ENCODE results near the gene CITED4. TPM values are rescaled to one million over a fixed set of nuclear protein-coding genes. Genes with fewer than 3 reads are reported as not detected.

CITED4 gene, protein sequence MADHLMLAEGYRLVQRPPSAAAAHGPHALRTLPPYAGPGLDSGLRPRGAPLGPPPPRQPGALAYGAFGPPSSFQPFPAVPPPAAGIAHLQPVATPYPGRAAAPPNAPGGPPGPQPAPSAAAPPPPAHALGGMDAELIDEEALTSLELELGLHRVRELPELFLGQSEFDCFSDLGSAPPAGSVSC
- 10 to 100 TPM; 16.0 to 24.7 (median 18.6) TPM for total RNA-seq
- 10 to 100 TPM in 1 of 3 donors, 1 to 10 TPM in 2; 5.6 to 40.9 (median 6.6) TPM for polyA plus RNA-seq
- long read RNA-seq, donor 1, transcript CITED4-201 (1 exons, 1,316 nt), result major isoform, 37 of 37 reads
- long read RNA-seq, donor 1, partial matches to known transcripts, result 0 of 37 reads
- long read RNA-seq, donor 1, other reads (novel, unspliced or antisense), result 0 of 37 reads
- long read RNA-seq, donor 2, transcript CITED4-201 (1 exons, 1,316 nt), result major isoform, 119 of 120 reads
- long read RNA-seq, donor 2, partial matches to known transcripts, result 0 of 120 reads
- long read RNA-seq, donor 2, other reads (novel, unspliced or antisense), result 1 of 120 reads

DNA sequence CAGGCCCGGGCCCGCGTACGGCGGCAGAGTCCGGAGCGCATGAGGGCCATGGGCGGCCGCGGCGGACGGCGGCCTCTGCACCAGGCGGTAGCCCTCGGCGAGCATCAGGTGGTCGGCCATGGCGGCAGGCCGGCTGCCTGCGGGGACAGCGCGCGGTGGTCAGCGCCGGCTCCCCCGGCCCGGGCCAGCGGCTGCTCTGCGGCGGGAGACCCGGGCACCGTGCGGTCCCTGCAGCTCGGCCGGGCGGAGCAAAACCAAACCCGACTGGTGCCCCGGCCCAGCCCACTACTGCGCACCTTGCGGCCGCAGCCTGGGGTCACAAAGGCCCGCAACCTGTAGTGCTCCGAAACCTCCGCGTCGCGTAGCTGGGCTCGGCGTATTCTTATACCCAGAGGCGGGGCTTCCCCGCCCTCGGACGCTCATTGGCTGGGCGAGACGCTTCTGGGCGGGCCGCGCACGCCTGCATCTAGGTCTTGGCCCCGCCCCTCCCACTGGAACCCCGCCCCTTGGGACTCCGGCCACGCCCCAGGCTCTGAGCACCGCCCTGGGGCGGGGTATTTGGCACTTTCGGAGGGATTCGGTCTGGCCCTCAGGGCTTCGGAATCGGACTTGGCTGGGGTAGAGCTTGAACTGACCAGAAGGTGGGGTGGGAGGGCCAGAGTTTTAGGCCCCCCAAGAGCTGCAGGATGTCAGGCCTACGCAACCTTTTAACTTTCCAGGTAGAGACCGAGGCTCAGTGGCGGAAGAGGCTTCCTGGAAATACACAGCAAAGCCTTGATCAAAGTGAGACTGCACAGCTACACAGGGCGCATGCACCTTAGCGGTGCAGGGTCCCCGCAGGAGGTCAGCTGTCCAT is at the start of gene CITED4:
Gene CITED4, minus strand, starts transcription at position 356 of the 856 bp plus-strand sequence. Its CDS starts 236 bp downstream, at position 120.
- TF ChIP-seq, protein P1, sequence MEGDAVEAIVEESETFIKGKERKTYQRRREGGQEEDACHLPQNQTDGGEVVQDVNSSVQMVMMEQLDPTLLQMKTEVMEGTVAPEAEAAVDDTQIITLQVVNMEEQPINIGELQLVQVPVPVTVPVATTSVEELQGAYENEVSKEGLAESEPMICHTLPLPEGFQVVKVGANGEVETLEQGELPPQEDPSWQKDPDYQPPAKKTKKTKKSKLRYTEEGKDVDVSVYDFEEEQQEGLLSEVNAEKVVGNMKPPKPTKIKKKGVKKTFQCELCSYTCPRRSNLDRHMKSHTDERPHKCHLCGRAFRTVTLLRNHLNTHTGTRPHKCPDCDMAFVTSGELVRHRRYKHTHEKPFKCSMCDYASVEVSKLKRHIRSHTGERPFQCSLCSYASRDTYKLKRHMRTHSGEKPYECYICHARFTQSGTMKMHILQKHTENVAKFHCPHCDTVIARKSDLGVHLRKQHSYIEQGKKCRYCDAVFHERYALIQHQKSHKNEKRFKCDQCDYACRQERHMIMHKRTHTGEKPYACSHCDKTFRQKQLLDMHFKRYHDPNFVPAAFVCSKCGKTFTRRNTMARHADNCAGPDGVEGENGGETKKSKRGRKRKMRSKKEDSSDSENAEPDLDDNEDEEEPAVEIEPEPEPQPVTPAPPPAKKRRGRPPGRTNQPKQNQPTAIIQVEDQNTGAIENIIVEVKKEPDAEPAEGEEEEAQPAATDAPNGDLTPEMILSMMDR (IDR thresholded peaks at IDR 0.05), result peak; percentile 18
- Histone ChIP-seq H3K27me3 (ENCODE audit: insufficient read depth in 3 of 3, low read length in 2 of 3) (no peaks in the 10 kb centered on the region), H3K4me3 (peak within 1 kb of the TSS; percentile 86), H3K4me1 (peaks cover 17% of the 10 kb centered on the region), H3K9me3 (no peaks in the 10 kb centered on the region), H3K36me3 (ENCODE audit: insufficient read depth in 1 of 2, low read depth in 1 of 2) (no peaks in the 10 kb centered on the region), H3K27ac (peak within 1 kb of the TSS; percentile 94)
- DNase-seq, result peak; percentile 95 to 98
- 3 to 10% (median 4%) methylated on average over 34 to 75 of the region's 75 CpGs for WGBS, 3 donors
- ATAC-seq, result peak; percentile 94 to 97 (median 96)
- intact Hi-C loops (cut with DNase I), result no loop called here

DNA sequence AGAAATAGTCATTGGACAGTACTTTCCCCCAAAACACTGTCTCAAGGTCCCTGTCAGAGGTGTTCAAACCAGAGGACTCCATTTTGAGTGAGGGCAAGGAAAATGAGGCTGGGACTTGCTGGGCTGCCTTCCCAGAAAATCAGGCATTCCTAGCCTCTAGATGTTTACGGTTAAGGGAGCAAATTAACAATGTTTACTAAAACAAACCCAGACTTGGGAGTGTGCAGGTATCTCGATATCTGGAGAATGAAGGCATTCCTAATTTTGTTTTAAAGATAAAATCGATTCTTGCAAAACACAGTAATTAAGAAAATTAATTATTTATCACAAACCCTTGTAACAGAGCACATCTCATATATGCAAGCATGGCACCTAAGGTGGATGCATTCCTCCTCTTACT is 48.9 kb upstream of the CITED4 start:
- H3K36me3 ChIP-seq (ENCODE audit: insufficient read depth in 1 of 2, low read depth in 1 of 2), result no peaks in the 10 kb centered on the region
- H3K27ac ChIP-seq, result no peak overlapping the region
- 86 to 96% (median 95%) methylated on average over 3 of the region's 3 CpGs for WGBS, 3 donors
- no peak overlapping the region for H3K4me3 ChIP-seq
- TF ChIP-seq, protein P1 (IDR thresholded peaks at IDR 0.05), result no peak
- intact Hi-C loops (cut with DNase I), result no loop called here
- H3K9me3 ChIP-seq, result no peaks in the 10 kb centered on the region
- ATAC-seq (no peak), DNase-seq (no peak)
- no peaks in the 10 kb centered on the region for H3K4me1 ChIP-seq
- no peaks in the 10 kb centered on the region for H3K27me3 ChIP-seq (ENCODE audit: insufficient read depth in 3 of 3, low read length in 2 of 3)

DNA sequence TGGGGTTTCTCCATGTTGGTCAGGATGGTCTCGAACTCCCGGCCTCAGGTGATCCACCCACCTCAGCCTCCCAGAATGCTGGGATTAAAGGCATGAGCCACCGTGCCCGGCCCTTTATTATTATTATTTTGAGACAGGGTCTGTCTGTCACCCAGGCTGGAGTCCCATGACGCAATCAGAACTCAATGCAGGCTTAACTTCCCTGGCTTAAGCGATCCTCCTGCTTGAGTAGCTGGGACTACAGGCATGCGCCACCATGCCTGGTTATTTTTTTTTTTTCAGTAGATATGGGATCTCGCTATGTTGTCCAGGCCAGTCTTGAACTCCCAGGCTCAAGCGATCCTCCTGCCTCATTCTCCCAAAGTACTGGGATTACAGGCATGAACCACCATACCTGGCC is 47.1 kb upstream of the CITED4 start:
- H3K4me3 ChIP-seq, result no peak overlapping the region
- intact Hi-C loops (cut with DNase I), result no loop called here
- no peak for ATAC-seq
- no peaks in the 10 kb centered on the region for H3K27me3 ChIP-seq (ENCODE audit: insufficient read depth in 3 of 3, low read length in 2 of 3)
- WGBS, 3 donors, result 93 to 97% (median 93%) methylated on average over 9 of the region's 9 CpGs
- H3K4me1 ChIP-seq, result no peaks in the 10 kb centered on the region
- H3K9me3 ChIP-seq, result no peaks in the 10 kb centered on the region
- TF ChIP-seq, protein P1 (IDR thresholded peaks at IDR 0.05), result no peak
- H3K36me3 ChIP-seq (ENCODE audit: insufficient read depth in 1 of 2, low read depth in 1 of 2), result no peaks in the 10 kb centered on the region
- no peak for DNase-seq
- H3K27ac ChIP-seq, result no peak overlapping the region

DNA sequence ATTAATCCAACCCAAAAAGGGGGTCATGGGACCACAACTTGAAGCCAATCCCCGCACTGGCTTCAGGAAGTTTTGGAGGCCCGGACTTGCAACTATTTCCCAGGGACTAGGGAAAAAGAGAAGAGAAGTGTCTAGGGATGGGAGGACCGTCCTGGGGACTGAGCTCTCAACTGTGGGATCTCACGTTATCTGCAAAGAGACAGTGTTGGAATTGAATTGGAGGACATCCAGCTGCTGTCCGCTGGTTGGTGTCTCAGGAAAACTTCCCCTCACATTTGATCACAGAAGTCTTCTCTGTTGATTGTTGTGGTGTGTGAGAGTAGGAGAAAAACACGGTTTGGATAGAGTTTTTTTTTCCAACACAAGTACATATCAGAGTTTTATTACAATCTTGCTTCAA is 46.2 kb upstream of the CITED4 start:
- no peaks in the 10 kb centered on the region for H3K27me3 ChIP-seq (ENCODE audit: insufficient read depth in 3 of 3, low read length in 2 of 3)
- ATAC-seq, result no peak

More for the DNA sequence above, 46.2 kb upstream of the CITED4 start:
- Histone ChIP-seq H3K4me1 (no peaks in the 10 kb centered on the region), H3K36me3 (ENCODE audit: insufficient read depth in 1 of 2, low read depth in 1 of 2) (no peaks in the 10 kb centered on the region), H3K9me3 (no peaks in the 10 kb centered on the region), H3K27ac (no peak overlapping the region), H3K4me3 (no peak overlapping the region)
- DNase-seq, result no peak
- TF ChIP-seq, protein P1 (IDR thresholded peaks at IDR 0.05), result no peak
- 77 to 83% (median 80%) methylated on average over 6 of the region's 6 CpGs for WGBS, 3 donors
- intact Hi-C loops (cut with DNase I), result no loop called here
